Liver (tissue), 3 donors: ENCODE results near the gene HIVEP3.

ENCODE experiments used
- CTCF ChIP-seq: fragments of 150-350 bp; IDR thresholded peaks from 2 replicates; pipeline ENCODE4 v1.5.1; 2017; ENCODE audit warnings: improper control_type of control experiment, low read depth, low read length; ENCODE audit not compliant: missing input control
- EGR1 ChIP-seq, 2 donors: IDR thresholded peaks; 2 replicates each; pipeline ENCODE4 v1.6.1; 2016 to 2018; ENCODE audit warnings: antibody characterized with exemption in 2 of 2, low read depth in 2 of 2
- SP1 ChIP-seq: IDR thresholded peaks from 2 replicates; pipeline ENCODE4 v1.6.1; 2018; ENCODE audit warnings: antibody characterized with exemption, mild to moderate bottlenecking
- donor health status: healthy.
- donor health status: healthy.

- TF ChIP-seq CTCF: no peak
- no peak for TF ChIP-seq SP1
- no peak for TF ChIP-seq EGR1 (IDR thresholded peaks at IDR 0.05; ENCODE audit: low read depth in 2 of 2)
Observed at GRCh38 chr1:41493117-41493536, 425.6 kb downstream of the HIVEP3 start.
